ENCODE measurements around the gene ANKRD26.

- TF ChIP-seq, protein P1, sequence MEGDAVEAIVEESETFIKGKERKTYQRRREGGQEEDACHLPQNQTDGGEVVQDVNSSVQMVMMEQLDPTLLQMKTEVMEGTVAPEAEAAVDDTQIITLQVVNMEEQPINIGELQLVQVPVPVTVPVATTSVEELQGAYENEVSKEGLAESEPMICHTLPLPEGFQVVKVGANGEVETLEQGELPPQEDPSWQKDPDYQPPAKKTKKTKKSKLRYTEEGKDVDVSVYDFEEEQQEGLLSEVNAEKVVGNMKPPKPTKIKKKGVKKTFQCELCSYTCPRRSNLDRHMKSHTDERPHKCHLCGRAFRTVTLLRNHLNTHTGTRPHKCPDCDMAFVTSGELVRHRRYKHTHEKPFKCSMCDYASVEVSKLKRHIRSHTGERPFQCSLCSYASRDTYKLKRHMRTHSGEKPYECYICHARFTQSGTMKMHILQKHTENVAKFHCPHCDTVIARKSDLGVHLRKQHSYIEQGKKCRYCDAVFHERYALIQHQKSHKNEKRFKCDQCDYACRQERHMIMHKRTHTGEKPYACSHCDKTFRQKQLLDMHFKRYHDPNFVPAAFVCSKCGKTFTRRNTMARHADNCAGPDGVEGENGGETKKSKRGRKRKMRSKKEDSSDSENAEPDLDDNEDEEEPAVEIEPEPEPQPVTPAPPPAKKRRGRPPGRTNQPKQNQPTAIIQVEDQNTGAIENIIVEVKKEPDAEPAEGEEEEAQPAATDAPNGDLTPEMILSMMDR (conservative IDR thresholded peaks at IDR 0.05; ENCODE audit: low read depth, low read length), result no peak
- TF ChIP-seq EZH2phosphoT487 (IDR thresholded peaks at IDR 0.05; ENCODE audit: borderline replicate concordance, low read length) (no peak), EZH2 (IDR thresholded peaks at IDR 0.05; ENCODE audit: low read length, unreplicated experiment) (no peak)
These were observed 35.2 kb downstream of the ANKRD26 start for GRCh38 chr10:27065084-27065483.

Data from PC-3 (cell line).